Esophagus squamous epithelium (tissue), 4 donors: ENCODE measurements around the gene TMEM38A.

Source experiments
- POLR2A ChIP-seq, 4 donors: fragments of 450-650 bp; IDR thresholded peaks; one replicate each; pipeline ENCODE4 v1.6.1; 2017; ENCODE audit warnings: antibody characterized with exemption in 4 of 4, mild to moderate bottlenecking in 4 of 4, moderate library complexity in 3 of 4
- TF ChIP-seq, protein P1 (sequence below), 6 experiments: fragments of 450-650 bp in 4 of 6; fragments of 200-600 bp in 2 of 6; sonication (generic) in 2 of 6; IDR thresholded peaks; one replicate each; pipeline ENCODE4 v1.5.1; 2016 to 2019; ENCODE audit warnings: antibody characterized with exemption in 6 of 6, mild to moderate bottlenecking in 4 of 6, moderate library complexity in 4 of 6

DNA sequence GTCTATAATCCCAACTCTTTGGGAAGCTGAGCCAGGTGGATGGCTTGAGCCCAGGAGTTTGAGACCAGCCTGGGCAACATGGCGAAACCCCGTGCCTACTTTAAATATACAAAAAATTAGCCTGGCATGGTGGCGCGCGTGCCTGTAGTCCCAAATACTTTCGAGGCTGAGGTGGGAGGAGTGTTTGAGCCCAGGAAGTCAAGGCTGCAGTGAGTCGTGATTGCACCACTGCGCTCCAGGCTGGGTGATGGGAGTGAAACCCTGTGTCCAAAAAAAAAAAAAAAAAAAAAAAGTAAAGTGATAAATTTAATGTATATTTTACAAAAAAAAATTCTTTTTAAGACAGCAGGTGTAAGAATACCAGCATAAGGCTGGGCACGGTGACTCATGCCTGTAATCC lies 17.6 kb downstream of the TMEM38A start:
- TF ChIP-seq, protein P1, sequence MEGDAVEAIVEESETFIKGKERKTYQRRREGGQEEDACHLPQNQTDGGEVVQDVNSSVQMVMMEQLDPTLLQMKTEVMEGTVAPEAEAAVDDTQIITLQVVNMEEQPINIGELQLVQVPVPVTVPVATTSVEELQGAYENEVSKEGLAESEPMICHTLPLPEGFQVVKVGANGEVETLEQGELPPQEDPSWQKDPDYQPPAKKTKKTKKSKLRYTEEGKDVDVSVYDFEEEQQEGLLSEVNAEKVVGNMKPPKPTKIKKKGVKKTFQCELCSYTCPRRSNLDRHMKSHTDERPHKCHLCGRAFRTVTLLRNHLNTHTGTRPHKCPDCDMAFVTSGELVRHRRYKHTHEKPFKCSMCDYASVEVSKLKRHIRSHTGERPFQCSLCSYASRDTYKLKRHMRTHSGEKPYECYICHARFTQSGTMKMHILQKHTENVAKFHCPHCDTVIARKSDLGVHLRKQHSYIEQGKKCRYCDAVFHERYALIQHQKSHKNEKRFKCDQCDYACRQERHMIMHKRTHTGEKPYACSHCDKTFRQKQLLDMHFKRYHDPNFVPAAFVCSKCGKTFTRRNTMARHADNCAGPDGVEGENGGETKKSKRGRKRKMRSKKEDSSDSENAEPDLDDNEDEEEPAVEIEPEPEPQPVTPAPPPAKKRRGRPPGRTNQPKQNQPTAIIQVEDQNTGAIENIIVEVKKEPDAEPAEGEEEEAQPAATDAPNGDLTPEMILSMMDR (IDR thresholded peaks at IDR 0.05) = no peak
- no peak for TF ChIP-seq POLR2A (IDR thresholded peaks at IDR 0.05)
